CD4-positive, alpha-beta T cell treated with Interleukin-17A for 4 hours (primary cell): Measurements from ENCODE around the gene CD48.

ENCODE experiments used
- DNase-seq: peaks from one replicate; pipeline ENCODE4 v3.0.0-alpha.2; 2020; ENCODE audit warnings: mixed read lengths

Gene CD48

GRCh38 chr1:160711602-160712311 is at the start of gene CD48:
Gene CD48 (minus strand): TSS chr1:160711822. CDS start chr1:160711763, 59 bp downstream.
- peak; percentile 65 for DNase-seq

- no peak for DNase-seq
Measured at GRCh38 chr1:160761046-160761445, 49.4 kb upstream of the CD48 start.

GRCh38 chr1:160759740-160760139 is 48.1 kb upstream of the CD48 start:
- DNase-seq: no peak

- no peak for DNase-seq
Measured at GRCh38 chr1:160758521-160758920, 46.9 kb upstream of the CD48 start.

GRCh38 chr1:160756849-160757201 is 45.2 kb upstream of the CD48 start:
- DNase-seq: no peak

- no peak for DNase-seq
Measured at GRCh38 chr1:160755911-160756848, 44.6 kb upstream of the CD48 start.

- no peak for DNase-seq
Measured at GRCh38 chr1:160755461-160755860, 43.8 kb upstream of the CD48 start.

GRCh38 chr1:160753594-160753993 is 42.0 kb upstream of the CD48 start:
- DNase-seq: no peak

- DNase-seq: no peak
Measured at GRCh38 chr1:160752924-160753323, 41.3 kb upstream of the CD48 start.

GRCh38 chr1:160752406-160752805 is 40.8 kb upstream of the CD48 start:
- DNase-seq: no peak

GRCh38 chr1:160750608-160751007 is 39.0 kb upstream of the CD48 start:
- no peak for DNase-seq

- no peak for DNase-seq
Measured at GRCh38 chr1:160748878-160749269, 37.3 kb upstream of the CD48 start.

- no peak for DNase-seq
Measured at GRCh38 chr1:160748181-160748877, 36.7 kb upstream of the CD48 start.

- no peak for DNase-seq
Measured at GRCh38 chr1:160747717-160748116, 36.1 kb upstream of the CD48 start.

- no peak for DNase-seq
Measured at GRCh38 chr1:160746836-160747500, 35.3 kb upstream of the CD48 start.

GRCh38 chr1:160745551-160745950 is 33.9 kb upstream of the CD48 start:
- no peak for DNase-seq

GRCh38 chr1:160744852-160745520 is 33.4 kb upstream of the CD48 start:
- no peak for DNase-seq

GRCh38 chr1:160744199-160744851 is 32.7 kb upstream of the CD48 start:
- DNase-seq: peak; percentile 15

- DNase-seq: no peak
Measured at GRCh38 chr1:160743266-160743665, 31.6 kb upstream of the CD48 start.

- DNase-seq: no peak
Measured at GRCh38 chr1:160742428-160743127, 31.0 kb upstream of the CD48 start.
